A673 (cell line): ENCODE data around the gene URAD. TPM values are rescaled to one million over a fixed set of nuclear protein-coding genes. Genes with fewer than 3 reads are reported as not detected.
"Not testable (repeated sequence)": the region's sequence is repeated elsewhere in the genome, so short reads cannot be mapped to it uniquely, and the experiment has no call there.

Source experiments
- BruUV-seq: library from RNA; stranded (reverse); fragments of 400-500 nt; replicated peaks from 2 replicates; lab custom pipeline; 2021; lab: Mats Ljungman, UMichigan
- CTCF ChIA-PET: fragments of 300-600 bp; sonication (Branson Sonifier 250); formaldehyde crosslinking; loops from one replicate; lab custom pipeline; 2022; ENCODE audit warnings: antibody characterized with exemption; lab: Charles Lee
- POLR2A ChIA-PET: fragments of 300-600 bp; sonication (Branson Sonifier 250); formaldehyde crosslinking; loops from one replicate; lab custom pipeline; 2022; ENCODE audit warnings: antibody characterized with exemption; ENCODE audit not compliant: low non-redundant PET; lab: Charles Lee
- DNase-seq: peaks from one replicate; pipeline ENCODE4 v3.0.0-alpha.2; 2015; ENCODE audit warnings: low spot score
- H3K27ac ChIP-seq: fragments of 200-600 bp; sonication (generic); 2 replicates; pipeline ENCODE4 v1.5.1; 2016; ENCODE audit warnings: mixed run types, low read depth, mild to moderate bottlenecking, mixed read lengths, antibody characterized with exemption, low read length; ENCODE audit not compliant: poor library complexity, severe bottlenecking
- H3K27me3 ChIP-seq: fragments of 200-600 bp; sonication (generic); replicated peaks from 2 replicates; pipeline ENCODE4 v1.6.1; 2017; ENCODE audit warnings: mixed run types, low read depth, mild to moderate bottlenecking, mixed read lengths, antibody characterized with exemption, low read length; ENCODE audit not compliant: insufficient read depth, poor library complexity
- H3K36me3 ChIP-seq: fragments of 200-600 bp; sonication (generic); 2 replicates; pipeline ENCODE4 v1.6.1; 2016; ENCODE audit warnings: mixed run types, mild to moderate bottlenecking, mixed read lengths, antibody characterized with exemption, low read length; ENCODE audit not compliant: insufficient read depth, poor library complexity, severe bottlenecking
- H3K4me1 ChIP-seq: fragments of 200-600 bp; sonication (generic); 2 replicates; pipeline ENCODE4 v1.6.1; 2017; ENCODE audit warnings: mixed run types, mild to moderate bottlenecking, mixed read lengths, antibody characterized with exemption, low read length; ENCODE audit not compliant: insufficient read depth, poor library complexity, severe bottlenecking
- H3K4me3 ChIP-seq: fragments of 200-600 bp; sonication (generic); 2 replicates; pipeline ENCODE4 v1.5.1; 2016; ENCODE audit warnings: low read depth, mixed run types, mild to moderate bottlenecking, mixed read lengths, low read length; ENCODE audit not compliant: poor library complexity, severe bottlenecking
- H3K9me3 ChIP-seq: fragments of 200-600 bp; sonication (generic); 2 replicates; pipeline ENCODE4 v1.6.1; 2016; ENCODE audit warnings: mixed run types, low read depth, mild to moderate bottlenecking, mixed read lengths, antibody characterized with exemption, low read length; ENCODE audit not compliant: poor library complexity, severe bottlenecking
- CTCF ChIP-seq: fragments of 300-800, 200-600 bp; sonication (generic); conservative IDR thresholded peaks from 2 replicates; pipeline ENCODE4 v1.5.1; 2017; ENCODE audit warnings: low read depth, mild to moderate bottlenecking, antibody characterized with exemption, low read length, moderate library complexity, mixed read lengths
- EZH2 ChIP-seq: fragments of 200-600 bp; sonication (generic); IDR thresholded peaks from 2 replicates; pipeline ENCODE4 v1.6.1; 2017; ENCODE audit warnings: borderline replicate concordance, low read depth, mild to moderate bottlenecking, mixed read lengths, antibody characterized with exemption, low read length; ENCODE audit not compliant: poor library complexity, severe bottlenecking
- intact Hi-C: fragments of 100-400 bp; cut with micrococcal nuclease; formaldehyde crosslinking; loops from one replicate; pipeline ENCODE4 v1.10.0; 2022; ENCODE audit not compliant: unreplicated experiment
- total RNA-seq: library from RNA; stranded (reverse); gene quantifications from 2 replicates; pipeline ENCODE4 v1.2.3, GENCODE V29; 2021

URAD gene
- total RNA-seq, 1 experiment from 2014 or later: not detected

GRCh38 chr13:28012896-28013295, 24.4 kb upstream of the URAD start:
- Histone ChIP-seq H3K4me1 (no peaks in the 10 kb centered on the region), H3K27ac (no peak overlapping the region), H3K9me3 (no peaks in the 10 kb centered on the region), H3K36me3 (no peaks in the 10 kb centered on the region), H3K27me3 (no peaks in the 10 kb centered on the region), H3K4me3 (no peak overlapping the region)
- no peak for DNase-seq
- ChIA-PET CTCF (no interaction called here), POLR2A (interaction anchor here (0.5 to 0.6 kb wide), 3 partner anchors 127 to 583 kb away, joined by 3 to 5 read pairs (median 4); no protein-coding TSS in a partner anchor)
- no TSS peak for BruUV-seq
- TF ChIP-seq CTCF (no peak), EZH2 (no peak)
- intact Hi-C loops: loop anchor here (10.0 kb wide), 1 partner anchor 262 kb away; no protein-coding TSS in a partner anchor

- no peaks in the 10 kb centered on the region for H3K9me3 ChIP-seq
- no peak overlapping the region for H3K4me3 ChIP-seq
- H3K4me1 ChIP-seq: no peaks in the 10 kb centered on the region
- no peak overlapping the region for H3K27ac ChIP-seq
- intact Hi-C loops: loop anchor here (10.0 kb wide), 1 partner anchor 262 kb away; no protein-coding TSS in a partner anchor
- POLR2A ChIA-PET: interaction anchor here (0.5 kb wide), 1 partner anchor 583 kb away, joined by 3 read pairs; no protein-coding TSS in a partner anchor
- H3K27me3 ChIP-seq: no peaks in the 10 kb centered on the region
- CTCF ChIA-PET: no interaction called here
- no TSS peak for BruUV-seq
- no peak for TF ChIP-seq CTCF
- TF ChIP-seq EZH2: no peak
- H3K36me3 ChIP-seq: no peaks in the 10 kb centered on the region
- DNase-seq: no peak
Observed at GRCh38 chr13:28012383-28012782, 23.9 kb upstream of the URAD start.

GRCh38 chr13:28010046-28010445, 21.6 kb upstream of the URAD start:
- intact Hi-C loops: loop anchor here (10.0 kb wide), 1 partner anchor 265 kb away; no protein-coding TSS in a partner anchor
- no TSS peak for BruUV-seq
- no peak for TF ChIP-seq CTCF
- TF ChIP-seq EZH2: no peak
- H3K27ac ChIP-seq: no peak overlapping the region
- no peak overlapping the region for H3K4me3 ChIP-seq
- CTCF ChIA-PET: no interaction called here
- no peaks in the 10 kb centered on the region for H3K27me3 ChIP-seq
- H3K9me3 ChIP-seq: no peaks in the 10 kb centered on the region
- H3K36me3 ChIP-seq: no peaks in the 10 kb centered on the region
- no peaks in the 10 kb centered on the region for H3K4me1 ChIP-seq
- POLR2A ChIA-PET: no interaction called here
- DNase-seq: peak; percentile 55

- DNase-seq, H3K27ac ChIP-seq, H3K4me1 ChIP-seq, CTCF ChIA-PET, H3K36me3 ChIP-seq, intact Hi-C loops, H3K4me3 ChIP-seq, H3K27me3 ChIP-seq, H3K9me3 ChIP-seq, POLR2A ChIA-PET, BruUV-seq: not testable (repeated sequence)
Observed at GRCh38 chr13:28005016-28005415, 16.5 kb upstream of the URAD start.
